ENCODE results near the gene SELENON.

Gene SELENON

DNA sequence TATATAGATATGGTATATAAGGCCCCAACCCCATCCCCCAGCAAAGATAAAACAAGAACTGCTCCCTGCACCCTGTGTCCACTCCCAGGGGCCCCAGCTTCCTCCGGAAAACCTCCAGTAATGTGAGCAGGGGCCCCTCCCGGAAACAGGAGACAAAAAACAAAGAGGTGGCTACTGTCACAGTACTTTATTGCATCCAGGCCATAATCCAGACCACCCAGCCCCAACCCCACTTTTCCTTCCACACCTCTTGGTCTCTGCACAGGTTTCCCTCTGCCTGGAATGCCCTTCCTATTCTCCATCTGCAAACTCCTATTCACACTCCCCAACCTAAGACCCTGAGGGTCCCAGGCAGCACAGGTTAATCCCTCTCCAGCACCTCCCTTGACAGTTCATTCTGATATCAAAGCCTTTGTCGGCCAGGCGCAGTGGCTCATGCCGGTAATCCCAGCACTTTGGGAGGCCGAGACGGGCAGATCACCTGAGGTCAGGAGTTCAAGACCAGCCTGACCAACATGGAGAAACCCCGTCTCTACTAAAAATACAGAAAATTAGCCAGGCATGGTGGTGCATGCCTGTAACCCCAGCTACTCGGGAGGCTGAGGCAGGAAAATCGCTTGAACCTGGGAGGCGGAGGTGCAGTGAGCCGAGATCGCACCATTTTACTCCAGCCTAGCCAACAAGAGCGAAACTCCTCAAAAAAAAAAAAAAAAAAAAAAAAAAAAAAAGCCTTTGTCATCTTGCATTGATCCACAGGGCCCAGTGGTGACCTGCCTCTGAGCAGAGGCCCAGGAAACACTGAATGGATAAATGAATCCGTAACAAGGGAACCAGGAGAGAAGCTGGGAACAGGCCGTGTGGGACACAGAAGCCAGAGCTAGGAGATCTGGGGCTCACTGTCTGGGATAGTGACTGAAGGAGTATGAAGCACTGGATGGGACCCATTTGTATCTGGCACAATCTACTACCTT is 61.6 kb downstream of the SELENON start:
- peak in 1 of 2 experiments; percentile 93 for DNase-seq (ENCODE audit: low read depth in 1 of 2, low spot score in 1 of 2)
- TF ChIP-seq, protein P1, sequence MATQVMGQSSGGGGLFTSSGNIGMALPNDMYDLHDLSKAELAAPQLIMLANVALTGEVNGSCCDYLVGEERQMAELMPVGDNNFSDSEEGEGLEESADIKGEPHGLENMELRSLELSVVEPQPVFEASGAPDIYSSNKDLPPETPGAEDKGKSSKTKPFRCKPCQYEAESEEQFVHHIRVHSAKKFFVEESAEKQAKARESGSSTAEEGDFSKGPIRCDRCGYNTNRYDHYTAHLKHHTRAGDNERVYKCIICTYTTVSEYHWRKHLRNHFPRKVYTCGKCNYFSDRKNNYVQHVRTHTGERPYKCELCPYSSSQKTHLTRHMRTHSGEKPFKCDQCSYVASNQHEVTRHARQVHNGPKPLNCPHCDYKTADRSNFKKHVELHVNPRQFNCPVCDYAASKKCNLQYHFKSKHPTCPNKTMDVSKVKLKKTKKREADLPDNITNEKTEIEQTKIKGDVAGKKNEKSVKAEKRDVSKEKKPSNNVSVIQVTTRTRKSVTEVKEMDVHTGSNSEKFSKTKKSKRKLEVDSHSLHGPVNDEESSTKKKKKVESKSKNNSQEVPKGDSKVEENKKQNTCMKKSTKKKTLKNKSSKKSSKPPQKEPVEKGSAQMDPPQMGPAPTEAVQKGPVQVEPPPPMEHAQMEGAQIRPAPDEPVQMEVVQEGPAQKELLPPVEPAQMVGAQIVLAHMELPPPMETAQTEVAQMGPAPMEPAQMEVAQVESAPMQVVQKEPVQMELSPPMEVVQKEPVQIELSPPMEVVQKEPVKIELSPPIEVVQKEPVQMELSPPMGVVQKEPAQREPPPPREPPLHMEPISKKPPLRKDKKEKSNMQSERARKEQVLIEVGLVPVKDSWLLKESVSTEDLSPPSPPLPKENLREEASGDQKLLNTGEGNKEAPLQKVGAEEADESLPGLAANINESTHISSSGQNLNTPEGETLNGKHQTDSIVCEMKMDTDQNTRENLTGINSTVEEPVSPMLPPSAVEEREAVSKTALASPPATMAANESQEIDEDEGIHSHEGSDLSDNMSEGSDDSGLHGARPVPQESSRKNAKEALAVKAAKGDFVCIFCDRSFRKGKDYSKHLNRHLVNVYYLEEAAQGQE (IDR thresholded peaks at IDR 0.05; ENCODE audit: insufficient replicate concordance, low read depth), result peak; percentile 69
- TF ChIP-seq SPI1 (IDR thresholded peaks at IDR 0.05; ENCODE audit: borderline replicate concordance, low read depth) (peak; percentile 67; the same call in 1 of the 2 replicates), POLR2AphosphoS5 (IDR thresholded peaks at IDR 0.05; ENCODE audit: low read depth) (peak; percentile 91), GABPA (IDR thresholded peaks at IDR 0.05; ENCODE audit: low read depth) (0 out of 2 replicates have a peak, but pooled peaks have one; percentile 52)
- TF ChIP-seq, protein P2, sequence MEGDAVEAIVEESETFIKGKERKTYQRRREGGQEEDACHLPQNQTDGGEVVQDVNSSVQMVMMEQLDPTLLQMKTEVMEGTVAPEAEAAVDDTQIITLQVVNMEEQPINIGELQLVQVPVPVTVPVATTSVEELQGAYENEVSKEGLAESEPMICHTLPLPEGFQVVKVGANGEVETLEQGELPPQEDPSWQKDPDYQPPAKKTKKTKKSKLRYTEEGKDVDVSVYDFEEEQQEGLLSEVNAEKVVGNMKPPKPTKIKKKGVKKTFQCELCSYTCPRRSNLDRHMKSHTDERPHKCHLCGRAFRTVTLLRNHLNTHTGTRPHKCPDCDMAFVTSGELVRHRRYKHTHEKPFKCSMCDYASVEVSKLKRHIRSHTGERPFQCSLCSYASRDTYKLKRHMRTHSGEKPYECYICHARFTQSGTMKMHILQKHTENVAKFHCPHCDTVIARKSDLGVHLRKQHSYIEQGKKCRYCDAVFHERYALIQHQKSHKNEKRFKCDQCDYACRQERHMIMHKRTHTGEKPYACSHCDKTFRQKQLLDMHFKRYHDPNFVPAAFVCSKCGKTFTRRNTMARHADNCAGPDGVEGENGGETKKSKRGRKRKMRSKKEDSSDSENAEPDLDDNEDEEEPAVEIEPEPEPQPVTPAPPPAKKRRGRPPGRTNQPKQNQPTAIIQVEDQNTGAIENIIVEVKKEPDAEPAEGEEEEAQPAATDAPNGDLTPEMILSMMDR (IDR thresholded peaks at IDR 0.05; ENCODE audit: insufficient read depth, low read length), result no peak
- Histone ChIP-seq H3K27ac (replicated peaks) (peak overlapping the region; percentile 99), H3K27me3 (ENCODE audit: insufficient read depth, poor library complexity, severe bottlenecking) (no peaks in the 10 kb centered on the region), H3K4me3 (replicated peaks; ENCODE audit: insufficient read depth, low read length) (no peak overlapping the region)

DNA sequence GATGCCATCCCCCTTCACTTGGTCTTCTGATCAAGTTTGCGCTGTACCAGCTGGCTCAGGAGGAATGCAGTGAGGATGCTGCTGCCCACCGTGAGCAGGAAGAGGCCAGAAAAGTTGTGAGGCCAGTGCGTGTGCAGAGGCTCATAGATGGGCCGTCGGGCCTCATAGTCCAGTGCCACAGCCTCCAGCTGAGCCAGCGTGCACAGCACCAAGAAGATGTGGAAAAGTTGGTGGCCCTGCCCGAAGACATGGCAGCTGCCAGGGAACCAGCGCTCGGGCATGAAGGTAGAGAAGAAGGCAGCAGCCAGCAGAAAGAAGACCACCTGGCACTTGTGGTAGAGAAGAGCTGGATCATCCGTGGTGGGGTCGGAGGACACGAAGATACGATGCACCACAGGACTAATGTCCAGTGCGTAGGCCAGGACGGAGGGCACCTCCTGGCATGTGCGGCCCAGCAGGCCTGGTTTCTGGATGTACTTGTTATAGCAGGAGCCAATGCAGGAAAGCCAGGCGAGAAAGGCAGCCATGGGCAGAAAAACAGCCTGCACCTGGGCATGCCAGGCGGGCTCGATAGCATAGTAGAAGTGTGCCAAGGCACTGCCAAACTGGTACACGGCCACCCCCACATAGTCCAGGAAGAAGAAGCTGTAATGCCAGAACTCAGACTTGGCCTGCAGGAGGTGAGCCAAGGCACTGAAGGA is 62.9 kb downstream of the SELENON start:
- H3K4me3 ChIP-seq (replicated peaks; ENCODE audit: insufficient read depth, low read length), result no peak overlapping the region
- TF ChIP-seq SPI1 (IDR thresholded peaks at IDR 0.05; ENCODE audit: borderline replicate concordance, low read depth) (no peak), POLR2AphosphoS5 (IDR thresholded peaks at IDR 0.05; ENCODE audit: low read depth) (no peak)
- H3K27ac ChIP-seq (replicated peaks), result peak overlapping the region; percentile 99
- H3K27me3 ChIP-seq (ENCODE audit: insufficient read depth, poor library complexity, severe bottlenecking), result no peaks in the 10 kb centered on the region
- DNase-seq (ENCODE audit: low read depth in 1 of 2, low spot score in 1 of 2), result no peak

DNA sequence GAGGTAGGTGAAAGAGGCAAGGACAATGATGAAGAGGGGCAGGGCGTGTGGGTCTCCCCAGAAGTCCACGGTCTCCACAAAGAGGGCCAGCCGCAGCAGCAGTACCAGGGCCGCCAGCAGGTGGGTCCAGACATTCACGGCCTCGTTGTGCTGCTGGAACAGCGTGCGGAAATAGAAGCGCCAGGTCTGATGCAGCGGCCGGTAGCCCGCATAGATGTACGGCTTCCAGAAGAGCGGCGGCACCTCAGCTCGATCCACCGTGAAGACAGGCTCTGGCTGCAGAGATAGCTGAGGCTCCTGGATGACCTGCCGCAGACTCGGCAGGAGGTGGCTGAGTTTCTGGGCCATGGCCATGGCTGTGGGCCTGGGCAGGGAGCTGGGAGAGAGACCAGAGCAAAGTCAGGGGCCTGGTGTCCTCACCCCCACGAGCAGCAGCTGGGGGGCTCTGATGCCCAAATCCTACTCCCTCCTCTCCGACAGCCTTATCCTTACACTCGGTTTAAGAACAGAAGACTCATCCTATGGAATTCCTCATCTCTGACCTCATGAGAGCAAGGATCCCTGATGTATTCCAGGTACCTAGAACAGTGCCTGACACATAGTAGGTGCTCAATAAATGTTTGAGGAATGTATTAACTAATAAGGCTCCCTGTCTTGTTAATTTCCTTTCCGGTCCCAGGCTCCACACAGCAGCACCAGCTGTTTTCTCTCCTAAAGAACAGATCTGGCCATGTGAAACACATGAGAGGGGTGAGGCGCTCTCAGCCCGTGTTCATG is 63.7 kb downstream of the SELENON start:
- Histone ChIP-seq H3K4me3 (replicated peaks; ENCODE audit: insufficient read depth, low read length) (no peak overlapping the region), H3K27ac (replicated peaks) (no peak overlapping the region), H3K27me3 (ENCODE audit: insufficient read depth, poor library complexity, severe bottlenecking) (no peaks in the 10 kb centered on the region)
- no peak for TF ChIP-seq POLR2AphosphoS5 (IDR thresholded peaks at IDR 0.05; ENCODE audit: low read depth)
- TF ChIP-seq, protein P2 (IDR thresholded peaks at IDR 0.05; ENCODE audit: insufficient read depth, low read length), result no peak
- TF ChIP-seq, protein P1 (IDR thresholded peaks at IDR 0.05; ENCODE audit: insufficient replicate concordance, low read depth), result no peak
- TF ChIP-seq GABPA (IDR thresholded peaks at IDR 0.05; ENCODE audit: low read depth), result no peak
- no peak for TF ChIP-seq SPI1 (IDR thresholded peaks at IDR 0.05; ENCODE audit: borderline replicate concordance, low read depth)
- no peak for DNase-seq (ENCODE audit: low read depth in 1 of 2, low spot score in 1 of 2)
